IPS-18a (cell line): Measurements from ENCODE around the gene RAB11A.
"Not testable (repeated sequence)": the region's sequence is repeated elsewhere in the genome, so short reads cannot be mapped to it uniquely, and the experiment has no call there.

Source experiments
- H3K27ac ChIP-seq: one replicate; pipeline ENCODE4 v1.5.1; 2013; ENCODE audit warnings: low read length
- H3K27me3 ChIP-seq: one replicate; pipeline ENCODE4 v1.6.1; 2013; ENCODE audit warnings: mild to moderate bottlenecking, low read length; ENCODE audit not compliant: control insufficient read depth, insufficient read depth
- H3K36me3 ChIP-seq: one replicate; pipeline ENCODE4 v1.6.1; 2013; ENCODE audit warnings: low read depth, low read length; ENCODE audit not compliant: control insufficient read depth
- H3K4me1 ChIP-seq: one replicate; pipeline ENCODE4 v1.6.1; 2013; ENCODE audit warnings: low read depth, low read length; ENCODE audit not compliant: control insufficient read depth
- H3K4me3 ChIP-seq: one replicate; pipeline ENCODE4 v1.5.1; 2013; ENCODE audit warnings: low read length
- H3K9ac ChIP-seq: one replicate; pipeline ENCODE4 v1.6.1; 2013; ENCODE audit warnings: mild to moderate bottlenecking, low read length, moderate library complexity
- H3K9me3 ChIP-seq: one replicate; pipeline ENCODE4 v1.6.1; 2013; ENCODE audit warnings: low read depth, low read length; ENCODE audit not compliant: control insufficient read depth

The RAB11A gene

GRCh38 chr15:65872596-65872995 lies 3.3 kb downstream of the RAB11A start:
- peaks cover 22% of the 10 kb centered on the region for H3K36me3 ChIP-seq
- peaks cover 18% of the 10 kb centered on the region for H3K4me1 ChIP-seq
- not testable (repeated sequence) for H3K9me3 ChIP-seq, H3K27me3 ChIP-seq, H3K27ac ChIP-seq, H3K9ac ChIP-seq, H3K4me3 ChIP-seq

GRCh38 chr15:65873256-65873655 lies 4.0 kb downstream of the RAB11A start:
- H3K27ac ChIP-seq = no peak overlapping the region
- H3K9me3 ChIP-seq = no peaks in the 10 kb centered on the region
- no peak overlapping the region for H3K9ac ChIP-seq
- no peaks in the 10 kb centered on the region for H3K27me3 ChIP-seq
- no peak overlapping the region for H3K4me3 ChIP-seq
- peaks cover 28% of the 10 kb centered on the region for H3K36me3 ChIP-seq
- peaks cover 18% of the 10 kb centered on the region for H3K4me1 ChIP-seq

- peaks cover 48% of the 10 kb centered on the region for H3K36me3 ChIP-seq
- H3K4me1 ChIP-seq = peaks cover 12% of the 10 kb centered on the region
- H3K27ac ChIP-seq = no peak overlapping the region
- H3K9ac ChIP-seq = no peak overlapping the region
- no peak overlapping the region for H3K4me3 ChIP-seq
- H3K27me3 ChIP-seq = no peaks in the 10 kb centered on the region
- no peaks in the 10 kb centered on the region for H3K9me3 ChIP-seq
These were observed 6.2 kb downstream of the RAB11A start for GRCh38 chr15:65875458-65875857.

GRCh38 chr15:65877749-65878148 lies 8.5 kb downstream of the RAB11A start:
- no peak overlapping the region for H3K27ac ChIP-seq
- peaks cover 60% of the 10 kb centered on the region for H3K36me3 ChIP-seq
- no peak overlapping the region for H3K9ac ChIP-seq
- no peaks in the 10 kb centered on the region for H3K9me3 ChIP-seq
- H3K4me3 ChIP-seq = no peak overlapping the region
- no peaks in the 10 kb centered on the region for H3K27me3 ChIP-seq
- no peaks in the 10 kb centered on the region for H3K4me1 ChIP-seq

GRCh38 chr15:65881766-65882434 lies 12.6 kb downstream of the RAB11A start:
- Histone ChIP-seq H3K4me1 (no peaks in the 10 kb centered on the region), H3K27me3 (no peaks in the 10 kb centered on the region), H3K27ac (no peak overlapping the region), H3K9ac (no peak overlapping the region), H3K36me3 (peaks cover 58% of the 10 kb centered on the region), H3K4me3 (no peak overlapping the region), H3K9me3 (no peaks in the 10 kb centered on the region)

GRCh38 chr15:65883571-65883970 lies 14.3 kb downstream of the RAB11A start:
- no peaks in the 10 kb centered on the region for H3K4me1 ChIP-seq

GRCh38 chr15:65884511-65884910 lies 15.2 kb downstream of the RAB11A start:
- Histone ChIP-seq H3K27me3 (no peaks in the 10 kb centered on the region), H3K4me3 (no peak overlapping the region), H3K9me3 (no peaks in the 10 kb centered on the region), H3K9ac (no peak overlapping the region), H3K27ac (no peak overlapping the region), H3K4me1 (no peaks in the 10 kb centered on the region), H3K36me3 (peaks cover 55% of the 10 kb centered on the region)

More at GRCh38 chr15:65883571-65883970, 14.3 kb downstream of the RAB11A start:
- H3K4me3 ChIP-seq = no peak overlapping the region
- no peaks in the 10 kb centered on the region for H3K27me3 ChIP-seq
- H3K9me3 ChIP-seq = no peaks in the 10 kb centered on the region
- no peak overlapping the region for H3K27ac ChIP-seq
- no peak overlapping the region for H3K9ac ChIP-seq
- H3K36me3 ChIP-seq = peaks cover 60% of the 10 kb centered on the region

- Histone ChIP-seq H3K27me3 (no peaks in the 10 kb centered on the region), H3K9me3 (no peaks in the 10 kb centered on the region), H3K36me3 (peaks cover 43% of the 10 kb centered on the region), H3K27ac (no peak overlapping the region), H3K9ac (no peak overlapping the region), H3K4me3 (no peak overlapping the region), H3K4me1 (peaks cover 2% of the 10 kb centered on the region)
These were observed 16.5 kb downstream of the RAB11A start for GRCh38 chr15:65885668-65886218.

- Histone ChIP-seq H3K27me3 (no peaks in the 10 kb centered on the region), H3K4me3 (no peak overlapping the region), H3K36me3 (peaks cover 34% of the 10 kb centered on the region), H3K9me3 (no peaks in the 10 kb centered on the region), H3K4me1 (peaks cover 7% of the 10 kb centered on the region), H3K27ac (no peak overlapping the region), H3K9ac (no peak overlapping the region)
These were observed 18.3 kb downstream of the RAB11A start for GRCh38 chr15:65887565-65887964.

- Histone ChIP-seq H3K36me3 (peaks cover 27% of the 10 kb centered on the region), H3K4me3 (no peak overlapping the region), H3K27ac (no peak overlapping the region), H3K27me3 (no peaks in the 10 kb centered on the region), H3K4me1 (peaks cover 7% of the 10 kb centered on the region), H3K9me3 (no peaks in the 10 kb centered on the region), H3K9ac (no peak overlapping the region)
These were observed 19.7 kb downstream of the RAB11A start for GRCh38 chr15:65888981-65889380.

GRCh38 chr15:65893060-65893459 lies 23.8 kb downstream of the RAB11A start:
- Histone ChIP-seq H3K27ac (no peak overlapping the region), H3K27me3 (no peaks in the 10 kb centered on the region), H3K9me3 (no peaks in the 10 kb centered on the region), H3K36me3 (peaks cover 30% of the 10 kb centered on the region), H3K9ac (no peak overlapping the region), H3K4me3 (no peak overlapping the region), H3K4me1 (peaks cover 7% of the 10 kb centered on the region)

GRCh38 chr15:65896236-65896635 lies 26.9 kb downstream of the RAB11A start:
- H3K9ac ChIP-seq = no peak overlapping the region
- H3K27ac ChIP-seq = no peak overlapping the region
- H3K4me3 ChIP-seq = no peak overlapping the region
- no peaks in the 10 kb centered on the region for H3K27me3 ChIP-seq
- no peaks in the 10 kb centered on the region for H3K9me3 ChIP-seq
- H3K36me3 ChIP-seq = peaks cover 27% of the 10 kb centered on the region
- H3K4me1 ChIP-seq = no peaks in the 10 kb centered on the region
